Measurements from ENCODE around the gene C2CD4D. TPM values are rescaled to one million over a fixed set of nuclear protein-coding genes. Genes with fewer than 3 reads are reported as not detected.

Gene C2CD4D
- polyA plus RNA-seq, 1 donor from 2014 or later = not detected

GRCh38 chr1:151864411-151864810 lies 24.8 kb upstream of the C2CD4D start:
- Histone ChIP-seq H3K9me3 (ENCODE audit: low read length) (no peaks in the 10 kb centered on the region), H4K20me1 (ENCODE audit: insufficient read depth) (no peaks in the 10 kb centered on the region), H3K36me3 (ENCODE audit: insufficient read depth, low read length) (no peaks in the 10 kb centered on the region), H3K27me3 (ENCODE audit: insufficient read depth, low read depth, low read length) (no peaks in the 10 kb centered on the region), H3K9me2 (ENCODE audit: insufficient read depth, low read length) (no peaks in the 10 kb centered on the region), H3F3A (ENCODE audit: insufficient read depth, low read length, poor library complexity, severe bottlenecking) (no peaks in the 10 kb centered on the region), H3K79me2 (replicated peaks; ENCODE audit: insufficient read depth, low read length) (no peaks in the 10 kb centered on the region), H3K4me3 (ENCODE audit: low read length) (no peak overlapping the region), H3K27ac (ENCODE audit: low read length) (no peak overlapping the region), H2AFZ (ENCODE audit: low read depth, low read length) (no peak overlapping the region), H3K9ac (ENCODE audit: low read length) (no peak overlapping the region), H3K4me2 (ENCODE audit: low read length) (no peak overlapping the region)
- TF ChIP-seq RAD21 (conservative IDR thresholded peaks at IDR 0.05) (no peak), EP300 (conservative IDR thresholded peaks at IDR 0.05; ENCODE audit: poor library complexity, severe bottlenecking) (no peak), TAF1 (IDR thresholded peaks at IDR 0.05; ENCODE audit: low read depth) (no peak), REST (IDR thresholded peaks at IDR 0.05; ENCODE audit: borderline replicate concordance) (no peak), EZH2 (IDR thresholded peaks at IDR 0.05; ENCODE audit: borderline replicate concordance, insufficient read depth, low read length, poor library complexity, severe bottlenecking) (no peak), SMC3 (conservative IDR thresholded peaks at IDR 0.05; ENCODE audit: poor library complexity) (no peak), MXI1 (conservative IDR thresholded peaks at IDR 0.05; ENCODE audit: poor library complexity, severe bottlenecking) (no peak), POLR2AphosphoS5 (IDR thresholded peaks at IDR 0.05) (no peak), CTCF (IDR thresholded peaks at IDR 0.05; ENCODE audit: poor library complexity, severe bottlenecking) (no peak)

GRCh38 chr1:151862604-151863003 lies 23.0 kb upstream of the C2CD4D start:
- Histone ChIP-seq H3K79me2 (replicated peaks; ENCODE audit: insufficient read depth, low read length) (no peaks in the 10 kb centered on the region), H3F3A (ENCODE audit: insufficient read depth, low read length, poor library complexity, severe bottlenecking) (no peaks in the 10 kb centered on the region), H4K20me1 (ENCODE audit: insufficient read depth) (no peaks in the 10 kb centered on the region), H3K36me3 (ENCODE audit: insufficient read depth, low read length) (no peaks in the 10 kb centered on the region), H3K9me3 (ENCODE audit: low read length) (no peaks in the 10 kb centered on the region), H3K9ac (ENCODE audit: low read length) (no peak overlapping the region), H2AFZ (ENCODE audit: low read depth, low read length) (no peak overlapping the region), H3K27me3 (ENCODE audit: insufficient read depth, low read depth, low read length) (no peaks in the 10 kb centered on the region), H3K27ac (ENCODE audit: low read length) (no peak overlapping the region), H3K4me3 (ENCODE audit: low read length) (no peak overlapping the region), H3K4me2 (ENCODE audit: low read length) (no peak overlapping the region), H3K9me2 (ENCODE audit: insufficient read depth, low read length) (no peaks in the 10 kb centered on the region)
- no peak for TF ChIP-seq SMC3 (conservative IDR thresholded peaks at IDR 0.05; ENCODE audit: poor library complexity)
- no peak for TF ChIP-seq EP300 (conservative IDR thresholded peaks at IDR 0.05; ENCODE audit: poor library complexity, severe bottlenecking)
- TF ChIP-seq TAF1 (IDR thresholded peaks at IDR 0.05; ENCODE audit: low read depth) = no peak
- TF ChIP-seq CTCF (IDR thresholded peaks at IDR 0.05; ENCODE audit: poor library complexity, severe bottlenecking) = no peak
- TF ChIP-seq RAD21 (conservative IDR thresholded peaks at IDR 0.05) = no peak
- TF ChIP-seq MXI1 (conservative IDR thresholded peaks at IDR 0.05; ENCODE audit: poor library complexity, severe bottlenecking) = no peak
- no peak for TF ChIP-seq POLR2AphosphoS5 (IDR thresholded peaks at IDR 0.05)
- no peak for TF ChIP-seq EZH2 (IDR thresholded peaks at IDR 0.05; ENCODE audit: borderline replicate concordance, insufficient read depth, low read length, poor library complexity, severe bottlenecking)
- no peak for TF ChIP-seq REST (IDR thresholded peaks at IDR 0.05; ENCODE audit: borderline replicate concordance)
